Lower leg skin (tissue), 4 donors: Measurements from ENCODE around the gene FER1L5. TPM values are rescaled to one million over a fixed set of nuclear protein-coding genes. Genes with fewer than 3 reads are reported as not detected.

Experiments
- DNase-seq, 2 donors: peaks; one replicate each; pipeline ENCODE4 v3.0.0-alpha.2; 2019; ENCODE audit warnings: low spot score in 2 of 2
- H3K4me3 ChIP-seq: fragments of 200-600 bp; sonication (generic); 2 replicates; pipeline ENCODE4 v1.5.1; 2017; ENCODE audit warnings: mild to moderate bottlenecking, low read depth; ENCODE audit not compliant: poor library complexity, severe bottlenecking
- CTCF ChIP-seq, 3 donors: fragments of 450-650 bp; IDR thresholded peaks; one replicate each; pipeline ENCODE4 v1.5.1; 2016; ENCODE audit warnings: antibody characterized with exemption in 3 of 3, mild to moderate bottlenecking in 3 of 3, moderate library complexity in 2 of 3
- POLR2A ChIP-seq, 2 donors: fragments of 450-650 bp; IDR thresholded peaks; one replicate each; pipeline ENCODE4 v1.6.1; 2016 to 2017; ENCODE audit warnings: antibody characterized with exemption in 2 of 2, mild to moderate bottlenecking in 1 of 2, moderate library complexity in 1 of 2
- WGBS, 2 donors: methylation state at CpG; one replicate each; pipeline ENCODE4 v1.1.5; 2018; 5-methylcytosine and 5-hydroxymethylcytosine counted together
- intact Hi-C: fragments of 100-400 bp; cut with DNase I; formaldehyde crosslinking; loops from one replicate; pipeline ENCODE4 v1.15.0; 2023; ENCODE audit warnings: low total_unique reads
- total RNA-seq, 4 donors: library from RNA; depleted of rRNA; stranded (reverse); fragments of >200 nt; gene quantifications; one replicate each; pipeline ENCODE4 v1.1.0, GENCODE V29; 2016

FER1L5 gene
- total RNA-seq, 4 donors from 2014 or later, result not detected

GRCh38 chr2:96680561-96681141 lies 38.1 kb downstream of the FER1L5 start:
- WGBS, 2 donors, result 85 to 86% methylated on average over 5 of the region's 5 CpGs
- DNase-seq, result no peak
- TF ChIP-seq POLR2A (IDR thresholded peaks at IDR 0.05) (no peak), CTCF (IDR thresholded peaks at IDR 0.05) (no peak)
- intact Hi-C loops, result no loop called here
- no peak overlapping the region for H3K4me3 ChIP-seq

GRCh38 chr2:96681540-96681939 lies 39.0 kb downstream of the FER1L5 start:
- no peak overlapping the region for H3K4me3 ChIP-seq
- 92 to 94% methylated on average over 4 of the region's 4 CpGs for WGBS, 2 donors
- DNase-seq, result no peak
- no peak for TF ChIP-seq CTCF (IDR thresholded peaks at IDR 0.05)
- TF ChIP-seq POLR2A (IDR thresholded peaks at IDR 0.05), result no peak
- intact Hi-C loops, result no loop called here

GRCh38 chr2:96683307-96683706 lies 40.7 kb downstream of the FER1L5 start:
- no peak for DNase-seq
- intact Hi-C loops, result no loop called here
- 75 to 90% methylated on average over 5 of the region's 5 CpGs for WGBS, 2 donors
- TF ChIP-seq POLR2A (IDR thresholded peaks at IDR 0.05) (no peak), CTCF (IDR thresholded peaks at IDR 0.05) (no peak)
- H3K4me3 ChIP-seq, result no peak overlapping the region

GRCh38 chr2:96683972-96684820 lies 41.6 kb downstream of the FER1L5 start:
- DNase-seq, result no peak
- intact Hi-C loops, result no loop called here
- WGBS, 2 donors, result 90 to 97% methylated on average over 12 to 13 of the region's 13 CpGs

GRCh38 chr2:96684883-96685576 lies 42.5 kb downstream of the FER1L5 start:
- 59 to 63% methylated on average over 16 of the region's 16 CpGs for WGBS, 2 donors
- TF ChIP-seq CTCF (IDR thresholded peaks at IDR 0.05) (no peak), POLR2A (IDR thresholded peaks at IDR 0.05) (no peak)
- no peak for DNase-seq
- no peak overlapping the region for H3K4me3 ChIP-seq
- intact Hi-C loops, result no loop called here

More at GRCh38 chr2:96683972-96684820, 41.6 kb downstream of the FER1L5 start:
- TF ChIP-seq CTCF (IDR thresholded peaks at IDR 0.05), result no peak
- TF ChIP-seq POLR2A (IDR thresholded peaks at IDR 0.05), result no peak
- no peak overlapping the region for H3K4me3 ChIP-seq
